AG10803 (cell line): ENCODE results near the gene SAMD4A.

Experiments
- DNase-seq: peaks from one replicate; pipeline ENCODE4 v3.0.0; 2010; ENCODE audit warnings: low read depth
- H3K4me3 ChIP-seq: 2 replicates; pipeline ENCODE4 v1.5.1; 2011; ENCODE audit warnings: mild to moderate bottlenecking, low read length, control low read depth
- CTCF ChIP-seq: conservative IDR thresholded peaks from 2 replicates; pipeline ENCODE4 v1.5.1; 2011; ENCODE audit warnings: mild to moderate bottlenecking, low read length, control low read depth, inconsistent platforms

The SAMD4A gene

DNA sequence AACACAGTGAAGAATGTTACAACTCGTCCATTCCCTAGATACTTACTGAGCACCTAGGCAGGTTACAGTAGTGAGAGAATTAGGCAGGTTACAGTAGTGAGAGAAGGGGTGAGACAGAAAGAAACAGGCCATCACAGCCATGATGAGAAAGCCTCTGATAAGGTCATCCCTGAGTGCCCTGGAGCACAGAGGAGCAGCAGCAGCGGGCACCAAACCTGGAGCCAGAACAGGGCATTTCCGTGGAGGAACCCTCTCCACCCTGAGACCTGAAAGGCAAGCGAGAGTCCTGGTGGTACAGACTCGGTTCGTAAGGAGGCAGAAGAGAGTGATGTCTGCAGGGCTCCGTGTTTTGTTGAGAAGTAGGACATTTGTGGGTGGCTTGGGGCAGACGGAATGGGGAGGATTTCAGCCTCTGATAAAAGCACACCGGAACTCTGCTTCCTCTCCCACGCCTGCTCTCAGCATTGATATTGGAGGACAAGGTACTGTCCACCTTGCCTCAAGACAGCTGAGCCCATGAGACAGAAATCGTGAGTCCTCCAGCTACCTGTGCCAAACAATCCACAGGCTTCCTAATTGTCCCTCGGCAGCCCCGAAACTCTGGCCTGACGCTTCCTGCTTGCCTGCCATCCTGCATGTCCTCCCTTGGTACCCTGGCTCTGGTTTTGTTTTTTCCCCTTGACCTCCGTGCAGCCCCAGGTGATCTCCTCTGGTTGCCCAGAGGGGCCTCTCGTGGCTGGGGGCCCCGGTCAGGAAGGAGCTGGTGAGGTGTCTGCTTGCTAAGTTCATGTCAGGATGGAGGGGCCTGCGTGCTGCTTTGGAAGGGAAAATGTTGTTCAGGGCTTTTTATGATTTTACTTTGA is 199.6 kb downstream of the SAMD4A start:
- no peak overlapping the region for H3K4me3 ChIP-seq
- DNase-seq: no peak
- TF ChIP-seq CTCF: no peak

DNA sequence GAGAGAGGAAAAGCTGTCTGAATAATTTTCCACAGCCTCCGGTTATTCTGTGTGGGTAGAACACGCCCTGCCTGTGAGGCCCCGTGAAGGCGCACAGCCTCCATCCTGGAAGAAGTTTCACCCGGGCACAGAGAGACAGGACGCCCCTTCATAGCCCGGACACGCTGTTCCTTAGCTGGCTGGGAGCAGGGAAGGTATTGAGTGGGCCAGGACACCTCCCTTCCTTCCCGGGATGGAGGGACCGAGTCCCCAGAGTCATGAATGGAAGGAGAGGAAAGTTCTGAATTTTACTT is 200.2 kb downstream of the SAMD4A start:
- no peak for TF ChIP-seq CTCF
- no peak overlapping the region for H3K4me3 ChIP-seq
- no peak for DNase-seq

DNA sequence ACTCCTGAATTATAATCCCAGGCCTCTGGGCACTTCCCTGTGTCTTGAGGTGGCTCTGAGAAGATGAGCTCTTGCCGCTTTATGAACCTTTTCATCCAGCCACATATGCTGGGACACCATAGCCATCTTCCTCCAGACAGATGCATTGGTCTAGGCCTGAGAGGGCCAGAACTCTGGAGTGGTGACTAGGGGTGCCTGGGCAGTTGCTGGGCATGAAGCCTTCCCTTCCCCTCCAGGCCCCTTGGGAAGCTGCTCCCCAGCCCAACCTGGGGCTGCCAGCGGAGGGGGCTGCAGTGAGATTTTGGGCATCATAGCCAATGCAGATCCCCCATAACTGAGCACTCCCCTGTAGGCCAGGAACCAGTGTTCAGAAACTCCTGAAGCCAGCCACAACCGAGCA is 200.5 kb downstream of the SAMD4A start:
- TF ChIP-seq CTCF: no peak
- DNase-seq: no peak
- no peak overlapping the region for H3K4me3 ChIP-seq

GRCh38 chr14:54768501-54769129 is 201.7 kb downstream of the SAMD4A start:
- no peak for TF ChIP-seq CTCF
- H3K4me3 ChIP-seq: no peak overlapping the region
- no peak for DNase-seq

DNA sequence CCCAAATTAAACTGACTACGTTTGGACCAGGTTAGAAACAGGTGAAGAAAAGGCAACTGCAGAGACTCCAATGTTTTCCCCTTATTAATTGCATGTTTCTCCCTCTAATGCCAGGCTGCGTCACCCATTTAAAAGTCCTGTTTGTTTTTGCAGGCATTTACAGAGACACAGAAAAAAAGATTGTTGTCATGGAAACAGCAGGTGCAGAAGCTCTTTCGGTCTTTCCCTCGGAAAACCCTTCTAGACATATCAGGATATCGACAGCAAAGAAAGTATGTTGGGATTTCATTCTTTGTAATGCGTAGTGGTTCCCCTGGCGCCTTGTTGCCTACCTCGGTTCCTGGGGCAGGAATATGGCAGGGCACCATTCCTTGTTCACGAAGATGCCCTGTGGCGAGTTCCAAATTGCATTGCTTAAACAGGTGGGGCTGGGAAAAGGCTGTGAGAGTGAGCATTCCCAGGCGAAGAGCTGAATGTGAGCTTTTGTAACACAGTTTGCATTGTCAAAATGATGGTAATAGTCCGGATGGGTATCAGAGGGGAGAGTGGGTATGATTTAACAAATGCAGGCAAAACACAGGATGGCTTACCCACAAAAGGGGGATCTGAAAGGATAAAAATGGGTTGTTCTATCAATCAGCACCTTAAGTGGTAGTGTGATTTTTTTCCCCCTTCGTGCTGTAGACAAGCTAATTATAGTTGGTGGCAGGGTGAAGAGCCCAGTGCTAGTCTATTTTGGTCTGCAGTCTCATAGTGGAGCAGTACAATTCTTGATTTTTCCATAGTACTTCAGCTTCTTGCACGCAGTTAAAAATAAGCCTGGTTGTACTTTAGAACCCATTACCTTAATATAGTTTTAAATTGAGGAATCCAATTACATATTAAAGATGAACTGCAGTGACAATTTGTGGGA is 203.3 kb downstream of the SAMD4A start:
- no peak overlapping the region for H3K4me3 ChIP-seq
- no peak for DNase-seq
- no peak for TF ChIP-seq CTCF

GRCh38 chr14:54771411-54772027 is 204.6 kb downstream of the SAMD4A start:
- H3K4me3 ChIP-seq: no peak overlapping the region
- no peak for DNase-seq
- no peak for TF ChIP-seq CTCF
